NCI-H1092 treated with DMSO at 0.1 percent for 48 hours (cell line): Measurements from ENCODE around the gene CAMTA1.

Experiments used
- DNase-seq: peaks from one replicate; lab custom pipeline; 2025; lab: John Stamatoyannopoulos, UW

Gene CAMTA1

DNA sequence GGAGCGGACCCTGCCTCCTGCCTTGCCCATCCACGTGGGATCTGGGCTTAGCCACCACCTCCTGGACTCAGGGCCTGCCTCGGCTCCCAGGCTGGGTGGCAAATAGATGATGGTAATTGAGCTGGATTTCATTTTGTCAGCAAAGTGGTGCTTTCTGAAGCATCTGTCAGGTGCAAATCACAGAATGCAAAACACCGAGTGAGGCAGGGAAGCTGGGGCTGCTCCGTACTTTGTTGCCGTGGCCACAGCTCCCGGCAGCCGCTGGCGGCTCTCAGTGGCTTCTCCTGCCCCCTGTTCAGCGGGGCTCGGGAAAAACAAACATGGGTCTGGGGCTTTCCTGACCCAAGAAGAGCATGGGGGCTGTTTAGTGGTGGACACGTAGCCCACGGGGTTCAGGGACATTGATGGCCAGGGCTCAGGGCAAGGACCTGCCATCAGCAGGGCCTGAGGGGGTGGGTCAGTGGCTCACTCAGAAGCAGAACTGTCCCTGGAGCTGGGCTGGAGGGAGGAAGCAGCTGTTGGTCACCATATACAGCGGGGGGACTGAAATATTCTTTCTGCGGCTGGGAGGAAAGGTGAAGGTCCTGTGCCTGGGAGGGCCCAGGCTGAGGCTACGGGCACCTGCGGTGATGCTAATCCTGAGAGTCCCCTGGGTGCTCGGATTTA is 855.8 kb downstream of the CAMTA1 start:
- DNase-seq = no peak

DNA sequence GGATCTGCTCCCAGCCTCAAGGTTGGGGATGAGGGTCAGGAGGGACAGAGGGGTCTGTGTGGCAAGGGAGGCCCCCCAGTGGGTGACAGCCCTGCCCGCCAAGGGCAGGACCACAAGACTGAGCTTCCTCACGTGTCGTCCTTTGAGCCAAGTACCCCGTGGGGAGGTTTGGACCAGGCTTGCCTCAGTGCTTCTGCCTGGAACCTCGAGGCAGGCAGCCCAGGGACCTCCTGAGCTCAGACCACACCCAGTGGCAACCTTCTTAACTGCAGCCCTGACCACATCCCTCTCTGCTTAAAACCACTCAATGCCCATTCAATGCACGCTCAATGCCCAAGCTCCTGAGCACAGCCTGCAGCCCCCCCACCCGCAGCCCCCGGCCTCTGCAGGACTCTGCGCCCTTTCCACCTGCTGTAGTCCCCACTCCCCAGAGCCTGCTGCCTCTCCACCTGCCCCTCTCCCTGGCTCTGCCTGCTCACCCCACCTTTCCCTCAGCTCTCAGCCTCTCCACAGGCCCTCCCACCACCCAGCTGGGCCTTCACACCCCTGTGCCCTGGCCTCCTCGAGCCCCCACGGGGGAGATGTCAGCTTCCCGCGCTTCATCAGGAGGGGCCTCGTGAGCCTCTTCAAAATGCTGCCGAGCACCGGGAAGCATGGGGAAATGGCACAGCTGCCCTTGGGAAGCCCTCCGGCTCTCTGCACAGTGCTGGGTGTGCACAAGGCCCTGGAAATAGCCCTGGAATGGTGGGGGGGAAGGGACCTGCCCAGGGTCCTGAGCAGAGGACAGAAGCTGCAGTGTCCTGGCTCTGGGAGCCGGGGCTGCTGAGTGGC is 856.5 kb downstream of the CAMTA1 start:
- peak; percentile 43 for DNase-seq

DNA sequence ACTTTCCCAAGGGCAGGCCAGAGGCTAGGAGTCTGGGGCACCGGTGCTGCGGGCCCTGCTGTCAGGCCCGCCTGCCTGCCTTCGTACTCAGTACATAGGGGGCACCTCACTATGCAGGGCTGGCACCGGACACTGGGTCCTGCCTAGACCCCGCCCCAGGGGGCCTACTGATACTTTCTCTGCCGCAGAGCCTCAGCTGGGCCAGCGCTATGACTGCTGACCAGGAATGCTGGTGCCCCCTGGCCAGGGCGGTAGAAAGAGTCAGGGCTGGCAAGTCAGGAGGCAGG is 857.1 kb downstream of the CAMTA1 start:
- no peak for DNase-seq

- DNase-seq = no peak
These were observed 857.7 kb downstream of the CAMTA1 start for GRCh38 chr1:7642781-7643529.

- no peak for DNase-seq
These were observed 858.3 kb downstream of the CAMTA1 start for GRCh38 chr1:7643530-7643929.

- no peak for DNase-seq
These were observed 858.8 kb downstream of the CAMTA1 start for GRCh38 chr1:7644086-7644485.

DNA sequence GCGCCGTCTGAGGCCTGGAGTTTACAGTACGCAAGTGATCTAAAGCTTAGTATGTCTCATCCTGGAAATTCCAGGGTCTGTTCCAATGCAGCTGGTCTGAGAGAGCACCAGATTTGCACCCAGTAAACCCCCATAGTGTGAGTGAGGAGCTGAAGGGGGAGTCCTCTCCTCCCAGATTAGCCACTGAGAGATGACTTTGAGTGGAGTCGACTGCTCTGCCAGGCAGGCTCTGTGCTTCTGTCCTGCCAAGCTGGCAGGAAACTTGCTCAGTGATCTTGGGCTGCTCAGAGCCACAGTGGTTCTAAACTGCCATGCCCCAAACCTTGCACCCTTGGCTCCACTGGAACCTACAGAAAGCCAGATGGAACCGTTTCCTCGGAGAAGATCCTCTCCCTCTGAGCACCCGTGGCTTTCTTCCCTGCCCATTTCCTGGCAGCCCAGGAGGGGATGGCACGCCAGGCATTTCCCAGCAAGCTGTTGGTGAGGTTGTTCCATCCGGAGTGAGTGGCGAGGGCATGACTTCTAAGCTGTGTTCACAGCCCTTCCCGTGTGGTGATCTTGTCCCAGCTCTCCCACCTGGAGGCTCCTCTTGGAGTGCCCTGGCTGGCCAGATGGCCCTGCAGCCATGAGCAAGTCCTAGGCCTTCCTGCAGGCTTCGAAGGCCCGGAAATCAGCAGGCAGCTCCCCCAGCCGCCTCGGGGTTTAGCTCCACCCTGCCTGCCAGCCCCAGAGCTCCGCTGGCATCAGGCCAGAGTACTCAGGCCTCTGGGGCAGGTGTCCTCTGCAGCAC is 859.9 kb downstream of the CAMTA1 start:
- peak; percentile 89 for DNase-seq

DNA sequence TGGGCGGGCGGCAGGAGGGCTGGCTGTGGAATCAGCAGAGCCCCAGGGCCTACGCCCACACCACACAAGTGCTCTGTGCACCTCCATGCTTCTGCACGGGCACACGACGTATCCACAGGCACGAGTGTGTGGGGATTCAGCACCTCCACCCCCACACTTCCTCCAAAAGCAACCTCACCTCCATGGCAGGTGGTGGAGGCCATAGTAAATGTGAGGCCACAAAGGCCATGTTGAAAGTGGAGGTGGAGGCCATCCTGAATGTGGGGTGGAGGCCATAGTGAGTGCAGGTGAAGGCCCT is 860.4 kb downstream of the CAMTA1 start:
- no peak for DNase-seq

DNA sequence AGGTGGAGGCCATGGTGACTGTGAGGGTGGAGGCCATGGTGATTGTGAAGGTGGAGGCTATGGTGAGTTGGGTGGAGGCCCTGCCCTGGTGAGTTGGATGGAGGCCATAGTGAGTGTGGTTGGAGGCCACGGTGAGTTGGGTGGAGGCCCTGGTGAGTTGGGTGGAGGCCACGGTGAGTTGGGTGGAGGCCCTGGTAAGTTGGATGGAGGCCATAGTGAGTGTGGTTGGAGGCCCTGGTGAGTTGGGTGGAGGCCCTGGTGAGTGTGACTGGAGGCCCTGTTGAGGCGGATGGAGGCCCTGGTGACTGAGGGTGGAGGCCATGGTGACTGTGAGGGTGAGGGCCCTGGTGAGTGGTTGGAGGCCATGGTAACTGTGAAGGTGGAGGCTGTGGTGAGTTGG is 860.9 kb downstream of the CAMTA1 start:
- no peak for DNase-seq

DNA sequence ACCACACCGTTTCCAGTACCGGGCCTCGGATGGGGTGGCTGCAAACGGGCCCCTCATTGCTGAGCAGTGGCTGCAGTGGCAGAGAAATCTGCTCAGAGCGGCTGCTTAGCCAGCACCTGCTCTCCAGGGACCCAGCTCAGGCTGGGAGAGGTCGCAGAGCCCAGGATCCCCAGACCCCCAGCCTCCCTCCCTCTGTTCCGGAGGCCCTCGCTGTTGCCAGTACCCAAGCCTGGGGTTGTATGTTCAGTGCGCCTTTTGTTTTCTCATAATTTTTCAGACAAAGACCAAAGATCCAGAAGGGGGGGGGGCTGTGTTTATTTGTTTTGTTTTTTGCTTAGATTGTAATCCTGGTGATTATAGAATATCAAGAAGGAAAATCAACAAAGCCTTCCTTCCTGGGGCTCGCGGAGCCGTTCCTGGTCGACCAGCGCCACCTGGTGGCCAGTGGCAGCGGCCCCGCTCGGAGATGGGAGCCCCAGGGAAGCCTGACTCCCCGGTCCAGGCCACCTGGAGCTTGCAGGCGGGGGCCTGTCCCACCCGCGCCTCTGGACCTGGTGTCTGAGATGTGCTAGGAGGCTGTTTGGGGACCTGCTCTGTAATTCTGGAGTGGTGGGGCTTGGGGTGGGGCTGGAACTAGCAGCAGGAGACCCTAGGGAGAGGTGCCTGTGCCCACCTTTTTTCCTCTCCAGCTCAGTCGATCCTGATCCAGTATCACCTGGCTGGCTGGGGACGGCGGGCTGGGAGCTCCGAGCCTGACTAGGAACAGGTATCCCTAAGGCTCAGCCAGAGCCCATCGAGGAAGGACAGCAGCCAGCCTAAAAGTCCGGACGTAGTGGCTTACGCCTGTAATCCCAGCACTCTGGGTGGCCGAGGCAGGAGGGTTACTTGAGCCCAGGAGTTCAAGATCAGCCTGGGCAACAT is 862.0 kb downstream of the CAMTA1 start:
- DNase-seq = peak; percentile 76

DNA sequence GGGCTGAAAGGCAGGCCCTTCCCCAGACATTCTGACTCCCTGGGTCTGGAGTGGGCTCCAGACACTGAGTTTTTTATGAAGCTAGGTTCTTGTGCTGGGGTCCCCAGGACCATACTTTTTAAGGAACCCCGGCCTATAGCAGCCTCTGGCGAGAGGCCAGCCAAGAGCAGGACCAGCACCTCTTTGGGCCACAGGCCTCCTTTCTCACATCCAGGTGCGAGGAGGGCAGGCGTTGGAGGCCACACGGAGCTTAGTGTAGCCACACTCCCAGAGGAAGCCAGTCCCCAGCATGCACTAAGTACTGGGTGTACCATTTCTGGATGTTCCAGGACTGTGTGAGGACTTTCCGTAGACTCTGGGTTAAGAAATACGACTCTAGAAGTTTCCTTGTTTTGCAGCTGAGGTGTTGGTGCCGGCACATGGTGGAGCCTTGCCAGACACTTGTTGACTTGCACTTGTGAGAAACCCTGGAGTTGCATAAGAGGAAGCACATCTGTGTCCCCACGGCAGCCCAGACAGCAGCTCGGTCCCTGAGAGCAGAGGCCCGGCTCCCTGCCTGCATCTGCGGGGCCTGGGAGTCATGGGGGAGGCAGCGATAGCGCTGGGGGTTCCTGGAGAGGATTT is 863.6 kb downstream of the CAMTA1 start:
- DNase-seq = no peak

DNA sequence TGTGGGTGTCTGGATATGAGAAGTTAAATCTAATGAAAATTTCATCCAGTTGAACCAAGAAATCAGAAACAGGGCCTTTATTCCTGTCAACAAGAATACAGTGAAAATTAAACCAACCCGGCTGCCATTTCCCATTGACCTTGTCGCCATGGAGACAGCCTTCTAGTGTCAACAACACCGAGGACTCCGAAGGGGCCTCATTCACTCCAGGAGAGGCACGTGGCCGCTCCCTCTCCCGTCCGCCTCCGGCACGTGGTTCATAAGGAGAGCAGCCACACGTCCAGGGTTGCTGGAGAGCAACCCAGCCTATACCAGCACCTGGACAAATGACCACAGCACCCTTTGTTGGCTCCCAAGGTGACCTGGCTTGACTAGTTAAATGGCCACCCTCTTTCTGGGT is 865.5 kb downstream of the CAMTA1 start:
- peak; percentile 63 for DNase-seq

GRCh38 chr1:7651203-7651602 is 865.9 kb downstream of the CAMTA1 start:
- DNase-seq = peak; percentile 44

- no peak for DNase-seq
These were observed 866.8 kb downstream of the CAMTA1 start for GRCh38 chr1:7652061-7652460.

GRCh38 chr1:7652515-7653098 is 867.4 kb downstream of the CAMTA1 start:
- DNase-seq = no peak

DNA sequence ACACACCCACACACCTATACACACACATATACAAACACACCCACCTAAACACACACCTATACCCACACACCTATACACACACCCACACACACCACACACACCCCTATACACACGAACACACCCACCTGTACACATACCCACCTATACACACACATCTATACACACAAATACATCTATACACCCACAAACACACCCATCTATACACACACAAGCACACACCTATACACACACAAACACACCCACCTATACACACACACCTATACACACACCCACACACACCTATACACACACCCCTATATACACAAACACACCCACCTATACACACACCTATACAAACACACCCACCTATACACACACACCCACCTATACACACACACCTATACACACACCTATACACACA is 869.5 kb downstream of the CAMTA1 start:
- no peak for DNase-seq

GRCh38 chr1:7655354-7655753 is 870.1 kb downstream of the CAMTA1 start:
- DNase-seq = no peak

DNA sequence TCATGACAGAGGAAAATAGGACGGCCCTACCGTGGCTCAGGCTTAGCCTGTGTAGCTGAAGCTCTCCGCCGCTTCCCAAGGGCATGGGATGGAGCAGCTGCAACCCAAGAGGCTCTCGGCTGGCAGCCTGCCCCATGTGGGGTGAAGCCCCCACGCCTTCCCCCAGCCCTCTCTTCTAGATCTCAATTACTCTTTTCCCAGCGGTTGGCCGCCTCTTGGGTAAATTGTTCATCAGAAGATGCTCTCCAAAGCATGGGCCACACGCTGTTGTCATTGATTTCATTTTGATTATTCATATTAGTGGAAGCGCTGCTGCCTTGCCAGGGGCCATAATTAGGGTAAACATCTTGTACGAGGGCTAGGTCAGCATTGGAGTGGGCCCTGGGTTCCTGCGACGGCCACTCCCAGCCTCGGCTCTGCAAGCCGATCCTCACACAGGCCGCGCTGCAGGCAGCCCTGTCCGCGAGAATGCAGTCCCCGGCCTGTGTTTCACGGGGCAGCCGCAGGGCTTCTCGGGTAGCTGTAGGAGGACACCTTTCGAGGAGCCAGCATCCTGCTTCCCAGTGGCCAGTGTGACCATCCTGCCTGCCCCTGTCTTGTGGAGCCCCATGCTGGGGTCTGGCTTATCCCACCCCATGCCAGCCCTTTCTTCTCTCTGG is 871.4 kb downstream of the CAMTA1 start:
- peak; percentile 76 for DNase-seq

DNA sequence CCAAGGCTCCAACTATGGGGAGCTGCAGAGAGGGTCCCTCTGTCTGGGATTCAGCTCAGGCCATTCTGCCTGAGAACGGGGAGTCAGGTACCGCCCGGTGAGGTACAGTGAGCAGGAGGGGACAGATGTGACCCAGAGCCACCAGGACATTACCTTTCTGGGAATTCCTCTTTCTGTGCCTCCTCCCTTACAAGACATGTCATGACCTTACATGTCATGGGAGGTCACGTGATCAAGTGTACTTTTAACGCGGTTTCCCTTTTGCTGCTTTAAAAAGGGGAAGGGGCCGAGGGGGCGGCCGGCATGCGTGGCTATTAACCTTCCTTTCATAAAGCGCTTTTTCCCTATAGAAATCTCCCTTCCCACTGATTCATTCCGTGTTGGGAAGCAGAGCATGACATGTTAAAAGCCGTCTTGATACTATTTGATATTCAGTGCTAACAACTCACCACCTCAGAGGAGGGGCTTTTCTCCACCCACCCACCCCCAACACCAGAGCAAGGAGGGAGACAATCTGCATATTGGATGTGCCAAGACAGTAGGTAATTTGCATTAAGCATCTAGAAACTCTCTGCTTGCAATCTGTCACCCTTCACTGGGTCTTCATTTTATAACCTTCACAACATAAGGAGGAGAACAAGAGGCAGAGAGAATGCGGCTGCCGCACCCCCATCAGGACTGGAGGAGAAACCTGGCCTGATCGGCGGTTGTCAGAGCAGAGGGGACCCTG is 872.2 kb downstream of the CAMTA1 start:
- no peak for DNase-seq
